Tibial nerve (tissue), 4 donors: ENCODE results near the gene FAM219A.

Source experiments
- EP300 ChIP-seq, 2 donors: sonication (generic); formaldehyde crosslinking; IDR thresholded peaks; one replicate each; pipeline ENCODE4 v1.6.1; 2017; ENCODE audit warnings: antibody characterized with exemption in 2 of 2, mild to moderate bottlenecking in 1 of 2
- POLR2A ChIP-seq, 2 donors: fragments of 450-650 bp; IDR thresholded peaks; one replicate each; pipeline ENCODE4 v1.6.1; 2017; ENCODE audit warnings: antibody characterized with exemption in 2 of 2, mild to moderate bottlenecking in 2 of 2, moderate library complexity in 2 of 2
- TF ChIP-seq, protein P1 (sequence below), 5 experiments: fragments of 200-600 bp in 3 of 5; fragments of 450-650 bp in 2 of 5; sonication (generic) in 3 of 5; IDR thresholded peaks; one replicate each; pipeline ENCODE4 v1.5.1; 2016 to 2019; ENCODE audit warnings: antibody characterized with exemption in 5 of 5, mild to moderate bottlenecking in 3 of 5, moderate library complexity in 2 of 5

- TF ChIP-seq POLR2A (IDR thresholded peaks at IDR 0.05) = no peak
- TF ChIP-seq, protein P1, sequence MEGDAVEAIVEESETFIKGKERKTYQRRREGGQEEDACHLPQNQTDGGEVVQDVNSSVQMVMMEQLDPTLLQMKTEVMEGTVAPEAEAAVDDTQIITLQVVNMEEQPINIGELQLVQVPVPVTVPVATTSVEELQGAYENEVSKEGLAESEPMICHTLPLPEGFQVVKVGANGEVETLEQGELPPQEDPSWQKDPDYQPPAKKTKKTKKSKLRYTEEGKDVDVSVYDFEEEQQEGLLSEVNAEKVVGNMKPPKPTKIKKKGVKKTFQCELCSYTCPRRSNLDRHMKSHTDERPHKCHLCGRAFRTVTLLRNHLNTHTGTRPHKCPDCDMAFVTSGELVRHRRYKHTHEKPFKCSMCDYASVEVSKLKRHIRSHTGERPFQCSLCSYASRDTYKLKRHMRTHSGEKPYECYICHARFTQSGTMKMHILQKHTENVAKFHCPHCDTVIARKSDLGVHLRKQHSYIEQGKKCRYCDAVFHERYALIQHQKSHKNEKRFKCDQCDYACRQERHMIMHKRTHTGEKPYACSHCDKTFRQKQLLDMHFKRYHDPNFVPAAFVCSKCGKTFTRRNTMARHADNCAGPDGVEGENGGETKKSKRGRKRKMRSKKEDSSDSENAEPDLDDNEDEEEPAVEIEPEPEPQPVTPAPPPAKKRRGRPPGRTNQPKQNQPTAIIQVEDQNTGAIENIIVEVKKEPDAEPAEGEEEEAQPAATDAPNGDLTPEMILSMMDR (IDR thresholded peaks at IDR 0.05) = no peak
- TF ChIP-seq EP300 (IDR thresholded peaks at IDR 0.05) = no peak
These were observed 40.2 kb upstream of the FAM219A start for GRCh38 chr9:34498553-34498952.
